Activated CD8-positive, alpha-beta memory T cell treated with anti-CD3 and anti-CD28 coated beads, Interleukin-2, amount 50 U/mL, for 24 hours (primary cell): ENCODE results near the gene ACVR2B.
A peak's percentile ranks its signal among the peaks of the same experiment; 100 is the strongest.

ENCODE experiments used
- DNase-seq: peaks from one replicate; pipeline ENCODE4 v3.0.0-alpha.2; 2020; ENCODE audit errors: extremely low read depth

ACVR2B gene

DNA sequence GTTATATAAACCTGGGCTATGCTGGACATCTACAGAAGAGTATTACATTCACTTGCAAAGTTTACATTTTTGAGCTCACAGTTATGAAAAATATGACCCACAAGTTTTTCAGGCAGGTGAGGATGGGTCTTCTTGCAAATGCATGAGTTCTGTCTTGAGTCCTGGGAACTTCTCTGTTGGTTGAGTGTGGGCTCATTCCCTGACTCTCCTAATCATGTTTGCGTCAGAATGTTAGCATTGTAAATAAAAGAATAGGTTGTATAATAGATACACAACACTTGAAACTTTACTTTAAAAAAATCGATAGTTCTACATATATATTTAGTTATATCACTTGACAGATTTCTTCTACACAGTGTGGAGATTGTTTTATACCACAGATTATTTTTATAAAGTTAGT lies 35.3 kb downstream of the ACVR2B start:
- DNase-seq: no peak

DNA sequence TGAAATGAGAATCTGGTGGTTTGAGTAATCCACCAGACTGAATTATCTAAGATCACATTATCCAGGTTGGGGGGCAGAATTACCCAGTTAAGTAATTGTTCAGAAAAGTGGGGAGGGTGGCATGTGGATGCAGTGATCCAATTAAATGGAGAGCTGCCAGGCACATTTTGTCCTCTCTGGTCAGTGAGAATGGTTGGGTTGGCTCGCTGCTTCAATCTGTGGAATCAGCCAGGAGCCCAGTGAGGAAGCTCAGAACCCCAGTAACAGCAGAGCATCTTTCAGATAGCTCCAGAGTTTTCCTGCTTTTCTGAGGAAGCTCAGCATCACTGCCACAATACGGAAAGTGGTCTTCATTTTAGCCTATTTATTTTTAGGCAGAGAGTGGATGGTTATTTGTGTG lies 36.1 kb downstream of the ACVR2B start:
- DNase-seq: no peak

DNA sequence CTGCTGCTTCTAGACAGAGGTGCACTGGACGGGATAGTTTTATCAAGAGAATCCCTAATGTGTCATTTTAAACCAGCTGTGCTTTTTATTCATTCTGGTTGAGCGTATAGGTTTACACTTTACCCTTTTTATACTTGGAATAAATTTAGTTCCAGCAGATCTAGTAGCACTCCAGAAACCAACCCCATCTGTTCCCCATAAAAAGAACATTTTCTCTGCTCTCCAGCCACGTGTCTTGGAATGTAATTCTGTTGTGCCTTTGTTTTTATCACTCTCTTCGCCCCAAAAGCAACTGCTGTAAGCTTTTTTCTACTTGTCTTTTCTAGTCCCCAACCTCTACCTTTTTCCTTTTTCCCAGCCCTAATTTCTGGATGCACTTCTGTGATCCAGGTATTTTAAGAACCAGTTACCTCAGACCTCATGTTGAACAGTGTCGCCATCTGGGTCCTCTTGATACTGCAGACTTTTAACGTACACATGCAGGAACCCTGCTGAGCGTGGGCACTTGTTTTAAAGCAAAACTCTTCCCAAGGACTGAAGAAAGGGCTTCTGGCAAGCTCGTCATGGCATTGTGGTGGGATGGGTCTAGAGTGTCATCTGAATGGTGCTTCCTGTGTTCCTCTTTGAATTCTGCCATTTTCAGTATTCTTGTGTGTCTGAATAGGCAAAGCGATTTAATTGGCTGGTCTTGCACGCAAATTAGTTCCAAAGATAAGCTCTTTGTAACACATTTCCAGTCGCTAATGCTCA lies 36.8 kb downstream of the ACVR2B start:
- DNase-seq: no peak

DNA sequence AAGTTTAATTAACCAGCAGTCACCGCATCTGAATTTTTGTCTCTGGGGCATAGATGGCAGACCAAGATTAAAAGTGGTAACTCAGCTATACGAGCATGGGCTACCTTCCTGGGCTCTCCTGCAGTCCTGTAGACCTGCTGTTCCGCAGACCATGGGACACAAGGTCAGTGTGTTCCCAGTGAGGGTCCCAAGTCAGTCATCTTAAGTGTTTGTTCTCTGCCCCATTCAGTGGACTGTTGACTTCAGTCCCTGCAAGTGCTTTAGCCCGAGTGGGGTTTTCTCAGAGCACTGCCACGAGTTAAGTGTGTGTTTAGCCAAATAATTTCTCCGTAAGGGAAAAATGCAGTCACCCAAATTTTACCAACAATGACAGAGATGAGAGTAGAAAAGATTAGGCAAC lies 37.5 kb downstream of the ACVR2B start:
- DNase-seq: no peak

DNA sequence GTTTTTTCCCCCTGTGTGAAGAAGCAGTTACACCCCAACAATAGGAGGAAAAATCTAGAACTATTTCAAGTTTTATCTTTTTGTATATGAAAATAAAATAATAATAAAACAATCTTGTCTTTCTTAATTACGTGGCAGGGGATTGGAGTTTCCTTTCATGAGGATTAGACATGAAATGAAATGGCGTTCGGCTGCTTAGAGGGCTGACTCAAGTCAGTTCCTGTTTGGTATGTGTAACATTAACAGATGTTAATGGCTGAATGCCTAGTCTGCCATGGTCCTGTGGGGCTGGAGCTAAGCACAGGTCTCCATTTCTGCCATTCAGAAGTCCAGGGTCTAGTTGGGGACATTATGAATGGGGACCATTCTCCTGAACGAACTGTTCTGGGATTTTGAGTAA lies 39.3 kb downstream of the ACVR2B start:
- no peak for DNase-seq

DNA sequence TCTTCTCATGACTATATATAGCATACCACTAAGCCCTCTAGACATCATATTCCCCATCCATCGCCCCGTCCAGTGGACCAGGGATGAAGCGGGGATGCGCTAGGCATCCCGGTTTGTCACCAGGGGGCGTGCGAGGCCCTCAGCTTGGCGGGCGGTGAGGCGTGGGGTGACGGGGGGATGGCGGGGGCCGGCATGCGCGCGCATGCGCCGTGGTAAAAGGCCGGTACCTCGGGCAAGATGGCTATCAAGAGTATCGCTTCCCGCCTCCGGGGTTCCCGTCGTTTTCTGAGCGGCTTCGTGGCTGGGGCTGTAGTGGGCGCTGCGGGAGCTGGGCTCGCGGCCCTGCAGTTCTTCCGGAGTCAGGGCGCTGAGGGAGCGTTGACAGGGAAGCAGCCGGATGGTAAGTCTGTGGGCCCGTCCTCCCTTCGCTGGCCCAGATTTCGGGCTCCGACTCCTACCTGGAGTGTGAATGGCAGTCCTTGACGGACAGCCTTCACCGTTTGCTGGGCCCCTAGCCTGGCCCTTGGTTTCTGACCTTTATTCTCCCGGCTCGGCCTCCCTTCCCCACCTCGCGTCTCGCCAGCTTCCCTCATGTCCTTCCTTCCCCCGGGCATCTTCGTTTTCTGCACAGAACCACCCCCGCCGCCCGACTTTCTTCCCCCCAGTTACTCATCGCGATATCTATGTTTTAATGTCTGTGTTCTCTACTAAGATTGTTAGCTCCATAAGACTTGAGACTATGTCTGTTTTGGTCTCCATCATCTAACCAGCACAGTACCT lies 42.6 kb downstream of the ACVR2B start, which contains the start of gene EXOG:
Gene EXOG (plus strand): TSS at position 210 of the 780 bp plus-strand sequence. CDS start 28 bp downstream, at position 238.
- DNase-seq: peak; percentile 77

DNA sequence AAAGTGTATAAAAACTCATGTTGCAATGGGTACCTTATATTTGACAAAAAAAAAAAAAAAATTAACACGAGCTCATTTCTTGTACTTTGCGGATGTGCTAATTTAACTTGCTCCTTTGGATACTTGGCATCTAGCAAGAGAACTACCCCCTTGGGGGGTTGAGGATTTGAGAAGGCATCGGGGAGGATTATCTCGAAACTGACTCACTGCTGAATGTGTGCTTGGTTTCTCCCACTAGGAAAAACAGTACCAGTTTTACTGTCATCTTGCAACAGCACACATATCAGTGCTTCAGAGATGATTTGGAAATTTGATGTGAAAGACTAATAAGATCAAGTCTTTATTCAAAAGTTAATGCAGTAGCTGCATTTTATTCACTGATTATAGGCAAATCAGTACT lies 43.3 kb downstream of the ACVR2B start:
- DNase-seq: no peak

DNA sequence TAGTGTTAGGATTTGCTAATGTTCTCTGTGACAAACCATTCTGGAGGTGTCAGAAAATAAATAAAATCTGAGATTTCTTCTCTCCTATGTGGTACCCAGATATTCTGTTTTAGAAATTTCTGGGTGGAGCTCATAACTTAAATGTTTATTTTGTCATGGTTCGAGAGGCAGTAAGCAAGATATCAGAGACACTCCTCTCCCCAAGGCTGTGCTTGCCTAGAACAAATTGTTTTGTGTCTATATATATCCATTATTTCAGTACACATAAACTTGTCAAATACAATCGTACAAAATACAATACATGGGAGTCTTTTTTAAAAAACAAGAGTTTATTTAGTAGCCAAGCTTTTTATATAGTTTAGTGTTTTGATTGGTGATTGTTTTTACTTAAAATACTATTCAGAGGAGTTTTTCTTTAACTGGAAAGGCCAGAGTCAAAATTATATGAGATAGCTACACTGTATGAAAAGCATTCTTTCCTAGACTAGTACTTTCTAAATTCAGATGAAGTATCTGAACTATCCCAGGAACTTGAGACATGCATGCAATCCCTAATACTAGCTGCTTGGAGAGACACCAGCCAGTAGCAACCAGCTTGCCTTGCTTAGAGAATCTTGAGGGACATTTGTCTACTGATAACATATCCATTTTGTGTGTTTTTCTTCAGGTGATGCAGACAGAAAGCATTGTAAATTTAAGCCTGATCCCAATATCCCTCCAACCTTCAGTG lies 47.2 kb downstream of the ACVR2B start:
- no peak for DNase-seq

DNA sequence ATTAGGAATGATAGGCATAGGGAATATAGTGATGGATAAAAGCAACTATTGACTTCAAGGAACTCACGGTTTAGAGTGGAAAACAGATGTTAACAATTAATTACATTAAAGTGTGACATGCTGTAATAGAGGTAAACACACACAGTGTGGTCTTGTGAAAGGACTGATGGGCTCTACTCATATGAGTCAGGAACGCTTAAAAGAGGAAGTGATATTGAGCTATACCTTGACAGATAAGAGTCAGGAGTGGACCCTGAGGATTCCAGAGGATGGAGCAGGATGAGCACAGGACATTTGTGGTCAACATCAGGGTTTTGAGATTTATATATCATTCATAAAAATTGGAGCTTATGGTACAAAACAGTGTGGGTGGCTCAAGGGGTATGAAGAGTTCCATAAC lies 53.4 kb downstream of the ACVR2B start:
- no peak for DNase-seq

DNA sequence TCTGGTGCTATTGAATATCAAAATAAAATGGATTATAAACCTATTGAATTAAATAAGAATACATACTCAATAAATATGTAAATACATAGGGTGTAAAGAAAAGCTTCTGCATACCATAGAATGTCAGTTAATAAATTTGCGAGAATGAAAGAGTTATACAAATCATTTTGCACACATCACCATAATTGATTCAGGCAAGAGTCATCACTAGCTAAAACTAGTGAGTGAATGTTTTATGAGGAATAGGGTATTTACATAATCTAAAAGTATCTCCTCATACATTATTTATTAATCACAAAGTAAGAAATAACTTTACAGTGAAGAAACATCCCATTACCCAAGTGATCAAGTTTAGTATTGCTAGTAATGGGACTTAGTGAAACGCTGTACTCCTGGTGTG lies 56.0 kb downstream of the ACVR2B start:
- DNase-seq: no peak

DNA sequence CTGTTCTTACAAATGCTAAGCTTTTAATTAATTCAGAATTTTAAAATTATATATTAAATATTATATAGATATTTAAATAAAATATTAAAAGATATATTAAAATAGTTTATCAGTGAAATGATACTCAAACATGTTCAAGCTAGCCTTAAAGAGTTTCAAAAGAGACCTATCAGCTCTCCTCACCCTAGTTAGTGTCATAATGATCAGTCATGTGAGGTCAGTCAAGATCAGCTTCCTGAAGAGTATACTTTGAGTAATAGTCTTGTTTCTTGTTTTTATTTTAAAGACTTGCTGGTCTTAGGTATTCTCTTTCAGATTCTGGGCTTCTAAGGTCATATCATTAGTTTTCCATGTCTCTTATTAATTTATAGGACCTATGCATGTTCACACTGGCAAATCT lies 56.9 kb downstream of the ACVR2B start:
- no peak for DNase-seq

DNA sequence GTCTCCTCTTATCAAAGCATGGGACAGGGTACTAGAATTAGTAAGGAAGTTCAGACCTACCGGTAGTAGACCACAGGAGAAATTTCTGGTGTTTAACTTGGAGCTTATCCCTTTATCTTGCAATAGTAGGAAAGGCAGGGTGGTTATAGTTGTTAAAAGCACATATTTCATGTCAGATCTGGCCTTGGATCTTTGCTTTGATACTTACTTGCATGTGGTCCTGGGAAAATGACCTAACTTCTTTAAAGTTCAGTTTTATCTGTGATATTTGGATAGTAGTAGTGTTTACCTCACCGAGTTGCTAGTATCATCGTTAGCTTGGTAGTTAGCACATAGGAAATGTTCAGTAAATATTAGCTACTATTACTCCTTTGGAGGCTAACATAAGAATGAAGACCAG lies 57.9 kb downstream of the ACVR2B start:
- no peak for DNase-seq

DNA sequence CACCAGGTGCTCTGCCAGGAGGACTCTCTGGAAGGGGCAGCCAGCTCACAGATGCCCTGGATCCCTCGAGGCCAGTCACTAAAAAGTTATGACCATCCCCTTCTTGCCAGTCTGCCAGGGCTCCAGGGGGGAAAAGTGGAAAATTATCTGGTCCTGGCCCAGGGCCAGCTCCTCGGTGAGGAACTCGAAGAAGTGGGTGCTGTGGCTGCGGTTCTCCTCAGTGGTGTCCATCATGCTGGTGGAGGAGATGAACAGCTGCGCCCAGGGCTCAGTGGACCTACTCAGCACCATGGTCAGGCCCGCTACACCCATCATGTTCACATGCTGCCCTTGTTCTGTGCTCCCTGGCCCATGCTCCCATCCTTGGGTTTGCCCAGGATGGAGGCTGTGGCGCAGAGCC lies 61.7 kb downstream of the ACVR2B start:
- no peak for DNase-seq

DNA sequence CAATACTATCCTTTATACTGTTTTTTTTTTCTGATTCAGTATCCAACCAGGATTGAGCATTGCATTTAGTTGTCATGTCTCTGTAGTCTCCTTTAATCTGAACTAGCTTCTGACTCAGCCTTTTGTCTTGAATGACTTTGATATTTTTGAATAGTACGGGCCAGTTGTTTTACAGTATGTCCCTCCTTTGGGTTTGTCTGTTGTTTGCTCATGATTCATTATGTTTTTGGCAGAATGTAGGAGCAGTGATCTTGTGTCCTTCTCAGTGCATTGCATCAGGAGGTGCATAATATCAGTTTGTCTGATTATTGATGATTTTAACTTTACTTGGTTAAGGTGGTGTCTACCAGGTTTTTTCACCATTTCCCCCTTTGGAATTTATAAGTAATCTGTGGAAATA lies 63.0 kb downstream of the ACVR2B start:
- DNase-seq: no peak

DNA sequence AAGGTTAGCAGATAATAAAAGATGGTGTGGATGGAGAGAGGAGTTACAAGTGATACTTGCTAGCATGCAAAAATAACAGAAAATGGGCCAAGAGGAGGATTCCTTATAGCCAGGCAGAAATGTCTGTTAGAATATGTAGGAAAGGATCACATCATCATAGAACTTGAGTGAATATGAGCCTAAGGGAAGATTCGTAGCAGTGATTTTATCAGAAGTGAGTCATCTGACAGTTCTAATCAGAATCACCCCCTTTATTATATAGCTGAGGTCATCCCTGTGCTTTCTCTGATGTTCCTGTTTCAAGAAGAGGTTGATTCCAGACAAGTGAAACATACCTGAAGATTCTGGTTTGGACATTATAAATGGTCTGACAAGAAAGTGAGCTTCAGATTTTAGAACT lies 65.3 kb downstream of the ACVR2B start:
- no peak for DNase-seq

DNA sequence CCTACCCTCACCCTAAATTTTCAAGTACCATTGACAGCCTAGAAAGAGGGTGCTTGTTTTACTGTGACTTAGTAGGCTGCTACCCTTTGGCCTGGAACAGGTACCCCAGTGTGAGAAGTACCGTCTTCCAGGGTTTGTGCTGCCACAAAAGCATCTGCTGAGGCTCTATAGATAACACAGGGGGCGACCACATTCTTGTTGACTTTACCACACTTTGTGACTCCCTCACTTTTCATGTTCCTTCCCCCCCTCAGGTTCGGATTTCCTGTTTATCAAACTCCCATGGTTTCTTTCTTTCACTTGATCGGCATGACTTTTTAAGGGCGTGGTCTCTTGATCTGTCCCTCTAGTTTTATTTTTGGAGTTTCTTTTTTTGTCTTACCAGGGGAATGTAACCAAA lies 66.0 kb downstream of the ACVR2B start:
- no peak for DNase-seq

DNA sequence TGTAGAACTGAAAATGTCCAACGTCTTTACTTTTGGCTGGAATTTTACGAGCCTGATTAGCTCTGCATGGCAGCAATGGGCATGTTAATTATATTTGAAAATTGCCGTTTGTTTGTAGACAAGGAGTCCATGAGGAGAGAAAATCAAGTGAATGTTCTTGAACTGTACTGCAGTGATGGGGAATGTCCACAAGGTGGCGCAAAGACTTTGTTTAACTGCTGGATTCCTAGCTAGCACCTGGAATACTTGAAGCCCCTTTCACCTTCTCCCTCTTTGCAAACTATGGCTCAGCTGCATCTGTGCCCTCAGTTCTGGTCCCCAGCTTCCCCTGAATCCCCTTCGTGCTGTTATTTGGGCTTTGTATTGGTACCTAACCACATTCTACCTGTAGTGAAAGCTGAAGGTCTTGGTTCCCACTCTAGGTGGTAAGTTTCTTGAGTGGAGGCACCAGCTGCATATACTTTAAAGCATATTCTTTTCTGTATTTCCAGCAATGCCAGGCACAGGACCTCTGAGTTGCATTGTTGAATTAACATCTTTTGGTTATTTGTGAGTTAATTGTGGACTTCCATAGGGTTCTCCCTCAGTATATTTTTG lies 67.8 kb downstream of the ACVR2B start:
- peak; percentile 37 for DNase-seq

DNA sequence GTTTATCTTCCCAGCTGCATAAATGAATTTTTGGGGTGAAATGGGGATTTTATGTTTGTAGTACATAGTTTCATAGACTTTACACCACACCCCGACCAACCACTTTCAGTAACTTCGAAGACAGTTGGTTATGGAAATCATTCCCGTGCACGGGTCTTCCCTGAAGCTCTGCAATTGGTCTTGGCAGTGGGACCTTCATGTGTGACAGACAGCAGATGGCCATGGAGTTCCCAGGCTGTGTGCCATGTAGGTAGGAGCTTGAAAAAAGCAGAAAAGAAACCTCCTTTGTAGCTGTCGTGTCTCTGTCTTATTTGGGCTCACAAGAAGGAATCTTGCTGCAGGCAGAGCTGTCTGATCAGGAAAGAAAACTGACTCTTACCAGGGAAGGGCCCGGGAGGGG lies 68.3 kb downstream of the ACVR2B start:
- no peak for DNase-seq

DNA sequence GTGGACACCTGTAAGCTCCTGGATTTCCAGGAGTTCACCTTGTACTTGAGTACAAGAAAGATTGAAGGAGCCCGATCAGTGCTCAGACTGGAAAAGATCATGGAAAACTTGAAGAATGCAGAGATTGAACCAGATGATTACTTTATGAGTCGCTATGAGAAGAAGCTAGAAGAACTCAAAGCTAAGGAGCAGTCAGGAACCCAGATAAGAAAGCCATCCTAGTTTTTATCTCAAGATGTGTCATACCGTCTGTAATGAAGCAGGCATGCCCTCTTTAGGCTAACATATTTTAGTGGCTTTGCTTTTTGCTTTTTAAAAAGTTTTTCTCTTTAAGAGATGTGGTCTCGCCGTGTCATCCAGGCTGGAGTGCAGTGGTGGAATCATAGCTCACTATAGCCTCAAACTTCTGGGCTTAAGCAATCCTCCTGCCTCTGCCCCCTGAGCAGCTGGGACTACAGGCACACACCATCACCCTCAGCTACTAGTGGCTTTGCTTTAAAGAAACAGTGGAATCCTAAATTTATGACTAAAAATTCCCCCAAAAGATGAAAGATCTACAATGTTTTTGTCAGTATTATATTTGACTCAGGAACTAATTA lies 70.5 kb downstream of the ACVR2B start:
- no peak for DNase-seq

DNA sequence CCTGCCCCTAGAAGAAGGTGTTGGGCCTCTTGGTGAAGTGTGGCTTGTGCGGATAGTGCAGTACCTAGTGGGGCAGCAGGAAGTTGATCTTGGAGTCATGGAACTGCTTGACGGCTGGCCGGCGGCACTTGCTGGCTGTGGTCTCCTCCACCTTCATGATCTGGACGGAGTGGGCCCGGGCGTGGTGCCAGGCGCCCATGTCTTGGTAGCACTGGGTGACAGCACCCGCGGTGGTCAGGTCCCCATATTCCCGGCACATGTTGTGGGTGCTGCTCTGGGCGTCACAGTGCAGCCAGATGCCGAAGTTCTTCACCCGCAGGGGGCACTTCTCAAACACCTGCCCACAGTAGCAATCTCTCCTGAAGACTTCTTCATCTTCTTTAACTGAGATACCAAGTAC lies 73.1 kb downstream of the ACVR2B start:
- DNase-seq: no peak

DNA sequence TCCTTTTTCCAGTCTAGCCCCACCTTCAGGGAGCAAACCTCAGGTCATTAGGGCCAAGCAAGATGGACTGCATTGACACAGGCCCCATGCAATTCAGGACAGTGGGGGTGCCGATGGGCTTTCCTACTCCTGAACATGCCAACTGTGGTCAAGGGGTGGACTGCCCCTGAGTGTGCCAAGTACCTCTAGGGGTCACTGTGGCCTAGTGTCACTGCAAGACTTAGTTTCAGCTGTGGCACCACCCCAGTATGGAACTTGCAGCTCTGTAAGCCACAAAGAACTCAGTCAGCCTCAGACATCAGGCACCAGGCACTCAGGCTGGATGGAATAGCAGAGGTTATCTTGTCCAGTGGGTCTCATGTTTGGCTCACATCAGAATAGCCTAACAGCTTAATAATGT lies 74.8 kb downstream of the ACVR2B start:
- DNase-seq: no peak

DNA sequence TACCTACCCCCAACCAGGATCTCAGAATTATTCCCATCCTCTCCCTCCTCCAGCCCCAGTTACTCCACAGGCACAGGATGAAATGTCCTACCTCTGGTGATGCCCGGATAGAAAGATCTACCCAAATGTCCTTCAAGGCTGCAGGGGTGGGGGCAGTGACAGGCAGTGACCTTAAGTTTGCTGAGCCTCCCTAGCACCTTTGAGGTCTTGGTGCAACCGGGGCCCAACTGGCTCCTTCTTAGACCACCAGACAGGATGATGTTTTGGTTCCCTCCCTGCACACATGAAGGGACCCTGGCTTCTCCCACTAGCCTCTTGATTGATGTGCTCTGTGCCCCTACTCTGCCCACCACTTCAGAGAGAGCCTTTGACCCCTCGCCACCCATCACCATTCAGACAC lies 78.8 kb downstream of the ACVR2B start:
- DNase-seq: no peak
